Dendritic cell treated with granulocyte-macrophage colony-stimulating factor and Interleukin-4, amounts not matched to agents 40 ng/mL and 50 ng/mL, for 4 days (primary cell): ENCODE measurements around the gene CDHR3.

Experiments used
- H3K27ac Mint-ChIP-seq: one replicate; pipeline ENCODE4 v1.8.0; 2022; ENCODE audit warnings: mild to moderate bottlenecking, mixed read lengths
- H3K27me3 Mint-ChIP-seq: one replicate; pipeline ENCODE4 v1.8.0; 2022; ENCODE audit warnings: mild to moderate bottlenecking, mixed read lengths
- H3K36me3 Mint-ChIP-seq: one replicate; pipeline ENCODE4 v1.8.0; 2022; ENCODE audit warnings: low read depth, mixed read lengths
- H3K4me1 Mint-ChIP-seq: one replicate; pipeline ENCODE4 v1.8.0; 2022; ENCODE audit warnings: low read depth, mixed read lengths
- H3K4me3 Mint-ChIP-seq: one replicate; pipeline ENCODE4 v1.8.0; 2022; ENCODE audit warnings: mild to moderate bottlenecking, moderate library complexity, mixed read lengths
- H3K9me3 Mint-ChIP-seq: one replicate; pipeline ENCODE4 v1.8.0; 2022; ENCODE audit warnings: mixed read lengths
- intact Hi-C: fragments of 100-400 bp; cut with micrococcal nuclease; formaldehyde crosslinking; loops from one replicate; pipeline ENCODE4 v1.15.0; 2022

CDHR3 gene

DNA sequence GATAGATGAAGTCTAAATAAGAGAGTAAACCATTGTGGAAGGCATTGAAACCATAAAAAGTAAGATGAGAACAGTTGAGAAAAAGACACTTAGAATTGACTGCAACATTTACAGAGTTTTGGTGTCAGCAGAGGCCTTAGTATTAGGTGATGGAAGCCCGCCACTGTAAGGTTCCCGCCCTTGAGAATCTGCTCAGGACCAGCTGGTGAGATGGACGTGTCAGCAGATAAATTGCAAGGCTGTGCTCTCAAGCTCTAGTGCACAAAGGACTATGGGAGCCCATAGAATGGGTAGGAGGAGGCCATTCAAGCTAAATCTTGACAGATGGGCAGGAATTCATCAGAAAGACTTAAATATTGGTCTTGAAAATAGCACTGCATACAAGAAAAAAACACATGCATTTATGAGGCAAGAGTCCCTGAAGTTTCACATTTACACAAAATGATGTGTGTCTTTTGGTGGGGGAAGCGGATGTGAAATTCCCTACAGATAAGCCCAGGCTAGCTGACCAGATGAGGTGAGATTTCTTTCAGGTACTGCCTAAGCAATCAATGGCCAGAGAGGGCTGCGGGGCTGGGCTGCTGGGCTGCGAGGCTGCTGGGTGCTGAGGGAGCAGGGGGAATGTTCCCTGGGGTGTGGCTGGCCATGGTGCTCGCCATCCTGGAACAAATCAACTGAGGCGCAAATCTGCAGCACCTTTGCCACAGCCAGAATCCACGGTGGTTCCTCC is 106.6 kb downstream of the CDHR3 start:
- Mint-ChIP-seq H3K4me3 (no peak overlapping the region), H3K4me1 (peaks cover 29% of the 10 kb centered on the region), H3K27me3 (peaks cover 8% of the 10 kb centered on the region), H3K9me3 (no peaks in the 10 kb centered on the region), H3K36me3 (no peaks in the 10 kb centered on the region), H3K27ac (no peak overlapping the region)
- intact Hi-C loops: loop anchor here (10.0 kb wide), 1 partner anchor 45 kb away; the partner anchor contains the start of gene SYPL1

GRCh38 chr7:106070201-106070551 is 107.1 kb downstream of the CDHR3 start:
- intact Hi-C loops: no loop called here
- Mint-ChIP-seq H3K27ac (no peak overlapping the region), H3K36me3 (no peaks in the 10 kb centered on the region), H3K9me3 (no peaks in the 10 kb centered on the region), H3K4me3 (no peak overlapping the region), H3K27me3 (peaks cover 7% of the 10 kb centered on the region), H3K4me1 (peaks cover 24% of the 10 kb centered on the region)

DNA sequence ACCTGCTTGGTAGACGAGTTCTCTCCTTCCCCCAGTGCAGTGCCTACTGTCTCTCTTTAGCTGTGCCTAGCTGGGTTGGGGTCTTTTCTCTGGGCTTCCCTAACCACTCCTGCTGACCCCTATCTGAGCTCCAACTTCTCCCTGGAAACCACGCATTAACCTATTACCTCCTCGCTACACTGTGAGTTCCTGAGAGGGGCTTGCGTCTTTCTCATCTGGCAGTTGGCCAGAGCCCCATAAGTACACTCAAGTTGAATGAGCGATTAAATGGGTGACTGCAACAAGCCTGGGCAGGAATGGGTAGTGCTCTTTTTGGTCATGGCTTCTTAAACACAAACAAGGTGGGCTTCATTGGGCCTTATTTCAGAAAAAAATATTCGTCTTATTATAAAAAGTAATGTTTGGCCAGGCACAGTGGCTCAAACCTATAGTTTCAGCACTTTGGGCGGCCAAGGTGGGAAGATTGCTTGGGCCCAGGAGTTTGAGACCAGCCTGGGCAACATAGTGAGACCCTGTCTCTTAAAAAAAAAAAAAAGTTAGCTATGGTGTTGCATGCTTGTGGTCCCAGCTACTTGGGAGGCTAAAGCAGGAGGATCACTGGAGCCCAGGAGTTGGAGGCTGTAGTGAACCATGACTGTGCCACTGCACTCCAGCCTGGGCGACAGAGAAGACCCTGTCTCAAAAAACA is 107.6 kb downstream of the CDHR3 start:
- H3K27me3 Mint-ChIP-seq: peaks cover 3% of the 10 kb centered on the region
- peaks cover 21% of the 10 kb centered on the region for H3K4me1 Mint-ChIP-seq
- intact Hi-C loops: no loop called here
- no peak overlapping the region for H3K4me3 Mint-ChIP-seq
- H3K27ac Mint-ChIP-seq: peak overlapping the region; percentile 27
- no peaks in the 10 kb centered on the region for H3K36me3 Mint-ChIP-seq
- no peaks in the 10 kb centered on the region for H3K9me3 Mint-ChIP-seq

DNA sequence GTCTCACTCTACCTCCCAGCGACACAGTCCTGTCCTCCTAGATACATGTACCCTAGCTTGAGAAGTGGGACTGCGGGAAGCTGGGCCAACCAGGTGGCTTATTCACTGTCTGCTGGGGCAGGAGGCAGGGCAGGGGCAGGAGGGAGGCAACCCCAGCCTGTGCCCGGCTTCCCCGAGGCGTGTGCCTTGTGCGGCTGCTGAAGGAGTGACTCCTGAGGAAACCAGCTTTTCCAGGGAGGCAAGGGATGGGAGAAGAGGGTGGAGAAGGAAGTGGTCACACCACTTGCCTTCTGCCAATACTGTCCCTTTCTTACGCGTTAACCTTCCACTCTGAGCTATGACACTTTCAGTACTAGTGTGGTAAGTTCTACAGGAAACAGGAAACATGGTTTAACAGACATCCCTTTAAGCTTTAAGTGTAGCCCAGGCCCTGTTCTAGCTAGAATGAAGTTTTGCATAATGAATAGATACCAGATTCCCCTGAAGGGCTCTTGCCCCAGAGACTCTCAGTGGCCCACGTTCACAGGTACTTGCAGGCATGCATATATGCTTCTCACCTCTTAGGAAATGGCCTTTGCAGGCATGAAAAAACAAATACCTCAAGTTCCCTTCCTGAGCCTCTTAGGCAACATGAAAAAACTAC is 108.4 kb downstream of the CDHR3 start:
- Mint-ChIP-seq H3K9me3 (no peaks in the 10 kb centered on the region), H3K27ac (peak overlapping the region; percentile 27), H3K27me3 (peaks cover 2% of the 10 kb centered on the region), H3K4me1 (peaks cover 21% of the 10 kb centered on the region), H3K4me3 (peak overlapping the region; percentile 22), H3K36me3 (no peaks in the 10 kb centered on the region)
- intact Hi-C loops: no loop called here

DNA sequence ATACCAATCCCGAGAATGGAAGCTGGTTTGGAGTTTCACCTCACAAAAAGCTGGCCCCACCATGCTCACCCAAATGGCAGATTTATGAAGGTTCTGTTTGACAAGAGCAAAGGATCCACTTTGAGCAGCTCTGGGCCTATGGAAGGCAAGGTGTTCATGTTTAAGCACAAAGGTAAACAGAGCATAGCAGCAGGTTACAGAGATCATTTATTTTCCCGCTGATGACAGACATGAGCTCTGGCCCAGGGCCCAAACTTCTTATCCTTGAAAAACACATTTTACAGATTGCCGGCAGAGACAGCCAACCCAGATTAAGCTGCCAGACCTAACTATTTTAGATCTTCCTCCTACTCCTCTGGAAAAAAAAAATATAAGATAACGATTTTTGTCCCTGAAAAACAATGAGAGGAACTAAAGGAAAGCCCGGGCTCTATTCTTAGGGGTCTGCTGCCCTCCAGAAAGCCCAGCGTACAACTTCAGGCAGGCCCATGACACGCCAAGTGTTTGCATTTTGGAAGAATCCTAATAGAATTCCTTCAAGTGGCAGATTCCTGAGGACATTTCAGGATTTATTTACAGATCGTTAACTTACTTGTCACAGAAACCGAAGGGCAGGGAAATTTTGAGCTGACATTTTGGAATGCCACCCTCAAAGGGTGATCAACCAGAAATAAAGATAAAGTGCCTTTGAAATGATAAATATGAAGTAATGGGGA is 109.1 kb downstream of the CDHR3 start:
- H3K4me3 Mint-ChIP-seq: no peak overlapping the region
- peaks cover 21% of the 10 kb centered on the region for H3K4me1 Mint-ChIP-seq
- H3K27ac Mint-ChIP-seq: no peak overlapping the region
- H3K27me3 Mint-ChIP-seq: peaks cover 2% of the 10 kb centered on the region
- H3K9me3 Mint-ChIP-seq: no peaks in the 10 kb centered on the region
- no peaks in the 10 kb centered on the region for H3K36me3 Mint-ChIP-seq
- intact Hi-C loops: no loop called here

DNA sequence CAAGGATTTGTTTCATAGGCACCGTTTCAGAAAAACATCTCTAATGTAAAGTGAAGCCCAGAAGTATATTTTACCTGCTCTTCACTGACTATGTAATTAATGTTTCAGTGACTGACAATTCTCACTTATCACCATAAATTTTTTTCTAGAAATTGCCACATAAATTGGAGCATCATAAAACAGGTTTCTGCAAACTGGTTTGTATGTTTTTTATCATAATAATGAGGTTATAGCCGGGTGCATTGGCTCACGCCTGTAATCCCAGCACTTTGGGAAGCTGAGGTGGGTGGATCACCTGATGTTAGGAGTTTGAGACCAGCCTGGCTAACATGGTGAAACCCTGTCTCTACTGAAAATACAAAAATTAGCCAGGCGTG is 109.6 kb downstream of the CDHR3 start:
- H3K9me3 Mint-ChIP-seq: no peaks in the 10 kb centered on the region
- peaks cover 21% of the 10 kb centered on the region for H3K4me1 Mint-ChIP-seq
- no peaks in the 10 kb centered on the region for H3K36me3 Mint-ChIP-seq
- intact Hi-C loops: no loop called here
- H3K27me3 Mint-ChIP-seq: peaks cover 2% of the 10 kb centered on the region
- H3K4me3 Mint-ChIP-seq: no peak overlapping the region
- no peak overlapping the region for H3K27ac Mint-ChIP-seq

DNA sequence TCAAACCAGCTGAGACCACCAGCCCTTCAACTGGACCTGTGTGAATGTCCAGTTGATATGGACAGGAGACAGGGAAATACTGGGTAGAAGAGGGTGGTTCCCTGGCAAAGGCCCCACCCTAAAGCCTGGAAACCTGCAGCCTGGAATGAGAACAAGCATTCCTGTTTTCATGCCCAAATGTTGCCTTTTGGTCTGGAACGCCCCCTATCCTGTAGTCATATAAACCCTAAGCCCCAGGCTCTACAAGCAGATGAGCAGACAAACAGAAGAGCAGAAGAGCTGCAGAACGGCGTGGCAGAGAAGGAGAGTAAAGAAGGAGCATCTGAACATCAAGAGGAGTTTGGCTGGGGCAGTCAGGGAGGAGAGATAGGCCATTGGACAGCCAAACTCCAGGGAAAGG is 110.6 kb downstream of the CDHR3 start:
- no peaks in the 10 kb centered on the region for H3K9me3 Mint-ChIP-seq
- no peak overlapping the region for H3K27ac Mint-ChIP-seq
- intact Hi-C loops: no loop called here
- no peak overlapping the region for H3K4me3 Mint-ChIP-seq
- no peaks in the 10 kb centered on the region for H3K36me3 Mint-ChIP-seq
- peaks cover 2% of the 10 kb centered on the region for H3K27me3 Mint-ChIP-seq
- H3K4me1 Mint-ChIP-seq: peaks cover 21% of the 10 kb centered on the region

GRCh38 chr7:106074257-106074656 is 111.2 kb downstream of the CDHR3 start:
- intact Hi-C loops: no loop called here
- Mint-ChIP-seq H3K4me1 (peaks cover 22% of the 10 kb centered on the region), H3K27ac (no peak overlapping the region), H3K4me3 (no peak overlapping the region), H3K27me3 (peaks cover 2% of the 10 kb centered on the region), H3K36me3 (no peaks in the 10 kb centered on the region), H3K9me3 (no peaks in the 10 kb centered on the region)

DNA sequence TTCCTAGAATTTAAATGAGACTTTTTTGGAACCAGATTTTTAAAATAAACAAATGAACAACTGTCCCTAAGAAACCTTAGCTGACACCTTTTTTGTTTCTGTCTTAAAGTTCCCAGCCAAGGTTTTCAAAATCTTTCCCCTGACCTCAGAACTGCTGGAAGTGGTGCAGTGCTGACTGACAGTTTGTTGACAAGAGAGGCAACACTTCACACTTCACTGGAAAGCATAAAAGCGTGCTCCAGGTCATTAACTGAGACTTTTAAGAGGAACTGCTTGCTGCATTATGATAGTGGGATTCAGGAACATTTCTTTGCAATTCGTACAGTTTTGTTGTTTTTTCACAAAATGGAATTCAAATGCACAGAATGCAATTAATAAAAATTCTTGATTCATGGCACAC is 112.9 kb downstream of the CDHR3 start:
- H3K4me1 Mint-ChIP-seq: peaks cover 32% of the 10 kb centered on the region
- H3K4me3 Mint-ChIP-seq: no peak overlapping the region
- H3K9me3 Mint-ChIP-seq: no peaks in the 10 kb centered on the region
- intact Hi-C loops: no loop called here
- no peaks in the 10 kb centered on the region for H3K36me3 Mint-ChIP-seq
- H3K27me3 Mint-ChIP-seq: peaks cover 4% of the 10 kb centered on the region
- no peak overlapping the region for H3K27ac Mint-ChIP-seq

DNA sequence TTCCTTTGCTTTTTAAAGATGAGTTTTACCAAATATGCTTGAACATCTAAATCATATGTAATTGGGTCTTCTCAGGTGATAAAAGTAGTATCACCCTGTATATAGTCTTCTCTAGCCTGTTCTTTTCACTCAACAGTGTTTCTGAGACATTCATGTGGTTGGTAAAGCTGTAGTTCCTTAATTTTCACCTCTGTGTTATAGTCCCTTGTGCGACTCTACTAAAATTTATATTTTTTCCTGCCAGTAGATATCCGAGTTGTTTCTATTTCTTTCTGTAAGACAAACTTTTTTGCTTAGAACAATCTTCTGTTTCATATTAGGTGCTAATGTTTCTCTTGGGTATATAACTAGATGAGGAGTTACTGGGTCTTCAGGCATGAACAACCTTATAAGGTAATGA is 113.5 kb downstream of the CDHR3 start:
- Mint-ChIP-seq H3K9me3 (no peaks in the 10 kb centered on the region), H3K27ac (no peak overlapping the region), H3K4me3 (no peak overlapping the region), H3K4me1 (peaks cover 26% of the 10 kb centered on the region), H3K27me3 (peaks cover 4% of the 10 kb centered on the region), H3K36me3 (no peaks in the 10 kb centered on the region)
- intact Hi-C loops: no loop called here

GRCh38 chr7:106080300-106080987 is 117.4 kb downstream of the CDHR3 start:
- H3K4me3 Mint-ChIP-seq: no peak overlapping the region
- intact Hi-C loops: no loop called here

GRCh38 chr7:106082087-106082854 is 119.2 kb downstream of the CDHR3 start:
- Mint-ChIP-seq H3K27me3 (peaks cover 2% of the 10 kb centered on the region), H3K4me3 (no peak overlapping the region), H3K27ac (no peak overlapping the region), H3K4me1 (peaks cover 16% of the 10 kb centered on the region), H3K36me3 (no peaks in the 10 kb centered on the region), H3K9me3 (no peaks in the 10 kb centered on the region)
- intact Hi-C loops: no loop called here

More at GRCh38 chr7:106080300-106080987, 117.4 kb downstream of the CDHR3 start:
- peaks cover 16% of the 10 kb centered on the region for H3K4me1 Mint-ChIP-seq
- H3K9me3 Mint-ChIP-seq: no peaks in the 10 kb centered on the region
- H3K27ac Mint-ChIP-seq: no peak overlapping the region
- no peaks in the 10 kb centered on the region for H3K36me3 Mint-ChIP-seq
- peaks cover 2% of the 10 kb centered on the region for H3K27me3 Mint-ChIP-seq
